HG03571 (cell line): ENCODE results near the gene SPATA31D1.
"Not testable (repeated sequence)": the region's sequence is repeated elsewhere in the genome, so short reads cannot be mapped to it uniquely, and the experiment has no call there.

Experiments
- ATAC-seq: cut with Tn5 transposase; IDR thresholded peaks from one replicate; pipeline ENCODE4 v1.9.1; 2021; ENCODE audit not compliant: unreplicated experiment

SPATA31D1 gene

GRCh38 chr9:81988472-81988871 is at the start of gene SPATA31D1:
TSS of gene SPATA31D1 (plus strand) at chr9:81988772. CDS start at chr9:81988819, 47 bp downstream.
- ATAC-seq: not testable (repeated sequence)

GRCh38 chr9:81943393-81943792 is 45.2 kb upstream of the SPATA31D1 start, which contains the start of gene SPATA31D3:
TSS of gene SPATA31D3 (plus strand) at chr9:81943500. CDS start at chr9:81943586, 86 bp downstream.
- ATAC-seq: not testable (repeated sequence)

GRCh38 chr9:81948650-81949049 is 39.9 kb upstream of the SPATA31D1 start:
- ATAC-seq: not testable (repeated sequence)

DNA sequence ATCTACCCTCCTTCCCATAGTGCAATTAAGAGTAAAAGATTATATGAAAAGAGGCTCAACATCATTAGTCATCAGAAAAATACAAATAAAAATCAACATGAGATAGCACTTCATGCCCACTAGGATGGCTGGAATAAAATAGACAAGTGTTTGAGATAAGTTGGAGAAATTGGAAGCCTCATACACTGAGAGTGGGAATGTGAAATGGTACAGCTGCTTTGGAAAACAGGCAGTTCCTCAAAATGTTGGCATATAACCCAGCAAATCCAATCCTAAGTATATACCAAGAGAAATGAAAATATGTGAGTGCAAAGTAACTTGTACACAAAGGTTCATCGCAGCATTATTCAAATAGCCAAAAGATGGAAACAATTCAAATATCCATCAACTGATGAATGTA is 35.5 kb upstream of the SPATA31D1 start:
- no peak for ATAC-seq

DNA sequence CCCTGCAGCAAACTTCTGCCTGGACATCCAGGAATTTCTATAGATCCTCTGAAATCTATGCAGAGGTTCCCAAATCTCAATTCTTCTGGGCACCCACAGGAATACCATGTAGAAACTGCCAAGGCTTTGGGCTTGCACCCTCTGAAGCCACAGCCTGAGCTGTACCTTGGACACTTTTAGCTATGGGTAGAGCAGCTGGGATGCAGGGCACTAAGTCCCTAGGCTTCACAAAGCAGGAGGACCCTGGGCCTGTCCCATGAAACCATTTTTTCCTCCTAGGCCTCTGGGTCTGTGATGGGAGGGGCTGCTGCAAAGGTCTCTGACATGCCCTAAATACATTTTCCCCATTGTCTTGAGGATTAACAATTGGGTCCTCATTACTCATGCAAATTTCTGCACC is 32.9 kb upstream of the SPATA31D1 start:
- no peak for ATAC-seq

DNA sequence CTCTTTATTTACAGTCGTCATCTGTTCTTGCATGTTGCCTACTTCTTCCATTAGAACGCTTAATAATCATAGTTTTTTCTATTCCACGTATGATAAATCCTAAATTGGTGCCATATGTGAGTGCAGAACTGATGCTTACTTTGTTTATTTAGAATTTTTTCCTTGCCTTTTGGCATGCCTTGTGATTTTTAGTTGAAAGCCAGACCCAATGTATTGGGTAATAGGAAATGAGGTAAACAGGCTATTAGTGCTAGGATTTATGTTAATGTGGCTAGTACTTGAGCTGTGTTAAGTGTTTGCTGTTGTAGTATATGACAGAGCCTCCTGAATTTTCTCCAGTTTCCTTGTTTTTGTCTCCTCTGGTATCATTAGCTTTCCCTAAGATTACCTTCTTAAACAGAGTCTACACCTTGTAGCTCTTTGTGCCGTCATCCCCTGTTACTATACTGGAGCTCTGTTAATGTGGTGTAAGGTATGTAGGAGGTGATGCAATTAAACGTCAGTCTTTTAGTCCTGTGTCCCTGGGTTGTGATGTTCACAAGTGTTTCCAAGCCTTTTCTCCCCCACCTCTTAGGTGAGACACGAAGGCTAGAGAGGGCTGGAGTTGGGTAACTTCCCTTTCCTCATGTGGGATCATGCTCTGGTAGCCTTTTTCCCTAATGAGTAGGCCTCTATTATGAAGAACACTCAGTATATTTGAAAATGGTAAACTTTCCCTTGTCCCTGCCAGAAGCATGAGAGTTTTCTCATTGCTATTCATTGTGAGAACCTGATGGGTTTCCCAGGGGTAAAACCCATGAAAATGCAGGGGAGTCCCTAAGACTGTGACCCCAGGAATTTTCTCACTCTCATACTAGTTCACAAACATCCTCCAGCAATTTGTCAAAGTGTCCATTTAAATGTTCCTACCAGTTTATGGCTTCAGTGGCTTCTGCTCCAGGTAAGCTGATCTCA is 24.1 kb upstream of the SPATA31D1 start:
- ATAC-seq: no peak

- no peak for ATAC-seq
Measured at GRCh38 chr9:81968026-81968425, 20.5 kb upstream of the SPATA31D1 start.

GRCh38 chr9:81969971-81970370 is 18.6 kb upstream of the SPATA31D1 start:
- no peak for ATAC-seq

DNA sequence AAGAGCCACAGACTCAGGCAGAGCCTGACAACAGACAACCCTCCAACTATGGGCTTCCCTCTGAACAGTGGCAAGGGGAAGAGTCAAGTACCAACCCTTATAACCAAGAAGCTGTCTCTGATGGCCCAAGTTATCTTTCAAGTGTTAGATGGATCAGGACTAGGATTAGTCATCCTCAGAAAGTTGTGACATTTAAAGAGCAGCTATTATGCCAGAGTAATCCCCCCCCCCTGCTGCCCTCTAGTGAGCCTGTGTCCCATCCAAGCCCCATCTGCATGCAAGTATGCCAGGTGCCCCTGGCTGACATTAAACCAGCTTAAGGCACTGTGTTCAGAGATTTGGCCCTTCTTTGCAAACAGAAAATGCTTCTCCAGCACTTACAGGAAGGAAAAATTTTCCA is 16.8 kb upstream of the SPATA31D1 start:
- ATAC-seq: no peak

- ATAC-seq: no peak
Measured at GRCh38 chr9:81974764-81975163, 13.8 kb upstream of the SPATA31D1 start.

DNA sequence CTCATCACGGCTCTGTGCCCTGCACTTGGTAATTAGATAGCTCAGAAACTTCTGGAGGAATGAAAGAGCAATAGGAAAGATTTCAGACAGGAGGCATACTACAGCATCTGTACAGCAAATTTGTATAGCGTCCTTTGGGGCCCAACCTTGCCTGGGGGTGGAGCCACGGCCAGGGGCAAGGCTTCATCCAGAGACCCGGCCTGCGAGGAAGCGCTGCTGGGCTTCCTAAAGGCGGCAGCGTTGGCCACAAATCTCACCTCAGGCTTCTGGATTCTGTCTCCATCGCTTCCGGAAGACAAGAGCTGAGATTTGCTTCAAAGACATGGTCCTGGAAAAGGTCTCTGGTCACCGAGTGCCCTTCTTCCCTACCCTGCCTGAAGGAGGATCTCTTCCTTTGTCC is 12.2 kb upstream of the SPATA31D1 start:
- ATAC-seq: no peak

GRCh38 chr9:81979196-81979595 is 9.4 kb upstream of the SPATA31D1 start:
- ATAC-seq: no peak

- no peak for ATAC-seq
Measured at GRCh38 chr9:81980568-81980967, 8.0 kb upstream of the SPATA31D1 start.

DNA sequence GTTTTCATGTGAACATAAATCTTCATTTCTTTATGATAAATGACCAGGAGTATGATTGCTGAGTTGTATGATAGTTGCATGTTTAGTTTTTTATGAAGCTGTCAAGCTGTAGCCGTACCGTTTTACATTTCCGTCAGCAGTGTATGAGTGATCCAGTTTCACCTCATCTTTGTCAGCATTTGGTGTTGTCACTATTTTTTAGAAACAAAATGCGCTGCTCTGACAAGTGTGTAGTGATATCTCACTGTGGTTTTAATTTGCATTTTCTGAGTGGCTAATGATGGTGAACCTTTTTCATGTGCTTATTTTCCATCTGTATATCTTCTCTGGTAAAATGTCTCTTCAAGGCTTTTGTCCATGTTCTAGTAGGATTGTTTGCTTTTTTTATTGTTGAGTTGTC is 6.7 kb upstream of the SPATA31D1 start:
- ATAC-seq: no peak

GRCh38 chr9:81984928-81985327 is 3.6 kb upstream of the SPATA31D1 start:
- ATAC-seq: no peak

DNA sequence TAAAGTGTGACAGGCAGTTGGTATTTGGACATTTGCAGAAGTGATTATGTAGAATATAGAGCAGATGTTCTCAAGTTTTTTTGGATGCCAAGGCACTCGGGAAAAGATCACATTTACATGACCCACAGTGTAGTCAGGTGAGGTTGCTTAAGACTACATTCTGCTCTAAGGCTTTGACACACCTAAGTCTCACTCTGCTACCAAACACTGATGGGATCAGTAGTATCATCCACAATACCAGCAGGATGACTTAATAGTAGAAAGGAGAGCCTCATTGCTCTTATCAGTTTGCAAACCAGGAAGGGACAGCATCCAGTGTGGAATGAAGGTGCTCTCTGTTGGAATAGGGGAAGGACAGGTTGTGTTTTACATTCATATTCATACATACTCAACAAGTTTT is 2.5 kb upstream of the SPATA31D1 start:
- no peak for ATAC-seq

DNA sequence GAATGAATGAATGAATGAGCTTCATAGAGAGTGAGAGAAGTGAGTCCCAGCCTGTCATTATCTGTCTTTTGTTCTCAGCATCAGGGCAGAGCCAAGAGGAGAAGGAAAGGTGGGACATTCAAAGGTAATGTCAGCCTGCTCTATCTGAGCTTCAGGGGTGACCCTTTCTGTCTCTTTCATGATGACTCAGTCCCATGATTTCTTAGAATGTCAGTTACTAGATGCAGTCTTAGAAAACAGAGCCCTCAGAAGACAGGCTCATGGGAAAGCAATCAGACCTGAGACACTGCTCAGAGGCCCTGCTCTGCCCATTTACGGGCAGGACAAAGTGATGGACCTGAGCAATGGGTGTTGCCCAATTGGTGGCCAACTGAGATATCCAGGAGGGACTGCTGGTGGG is 1.1 kb downstream of the SPATA31D1 start:
- ATAC-seq: no peak

GRCh38 chr9:81993656-81994055 is 5.1 kb downstream of the SPATA31D1 start:
- no peak for ATAC-seq

DNA sequence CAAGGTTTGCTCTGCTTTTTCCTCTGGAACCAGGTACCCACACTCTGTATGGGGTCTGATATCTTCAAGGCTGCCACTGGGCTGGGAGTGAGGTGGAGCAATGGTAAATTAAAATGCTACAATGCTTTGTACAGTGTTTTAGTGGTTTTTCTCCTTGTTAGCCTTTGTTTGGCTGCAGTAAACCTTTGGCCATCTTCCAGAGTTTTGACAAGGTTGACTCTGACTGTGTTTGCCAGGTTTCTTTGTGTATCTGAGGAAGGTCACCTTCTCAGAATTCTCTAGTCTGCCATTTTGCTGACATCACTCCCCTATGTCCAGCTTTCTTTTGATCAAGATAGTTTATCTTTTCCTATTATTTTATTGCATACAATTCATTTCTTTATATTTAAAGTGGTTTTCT is 11.2 kb downstream of the SPATA31D1 start:
- no peak for ATAC-seq

DNA sequence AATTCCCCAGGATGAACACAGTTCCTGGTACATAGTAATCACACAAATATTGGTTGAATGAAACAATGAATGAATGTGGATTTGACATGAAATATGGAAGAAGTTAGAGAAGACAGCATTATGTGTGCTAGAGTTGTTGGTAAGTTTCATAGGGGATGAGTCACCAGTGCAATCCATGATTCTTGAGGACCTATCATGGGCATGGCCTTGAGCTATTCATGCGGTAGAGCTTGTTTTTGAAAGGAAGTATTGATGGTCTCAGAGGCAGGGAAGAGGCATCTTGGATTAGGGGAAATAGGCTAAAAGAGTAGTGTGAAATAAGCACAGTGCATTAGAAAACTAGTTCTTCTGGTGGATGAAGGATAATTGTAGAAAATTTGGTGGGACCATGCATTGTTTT is 22.1 kb downstream of the SPATA31D1 start:
- no peak for ATAC-seq

GRCh38 chr9:82011133-82011532 is 22.6 kb downstream of the SPATA31D1 start:
- no peak for ATAC-seq

DNA sequence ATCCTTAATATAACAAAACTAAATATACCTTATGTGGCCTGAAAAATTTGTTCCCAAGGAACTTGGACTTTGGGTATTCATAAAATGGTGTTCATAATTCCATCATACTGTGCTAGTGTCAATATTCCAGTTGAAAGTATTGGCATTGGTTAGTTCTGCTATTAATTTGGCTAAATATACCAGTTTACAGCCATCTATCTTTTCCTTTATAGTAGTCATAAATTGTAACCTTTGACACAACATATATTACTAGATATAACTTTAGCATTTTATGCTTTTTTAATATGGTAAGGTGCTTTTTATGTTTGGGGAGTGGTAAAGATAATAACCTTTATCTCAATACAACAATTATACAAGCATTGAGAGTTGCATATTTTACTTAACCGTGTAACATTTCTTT is 23.7 kb downstream of the SPATA31D1 start:
- no peak for ATAC-seq

DNA sequence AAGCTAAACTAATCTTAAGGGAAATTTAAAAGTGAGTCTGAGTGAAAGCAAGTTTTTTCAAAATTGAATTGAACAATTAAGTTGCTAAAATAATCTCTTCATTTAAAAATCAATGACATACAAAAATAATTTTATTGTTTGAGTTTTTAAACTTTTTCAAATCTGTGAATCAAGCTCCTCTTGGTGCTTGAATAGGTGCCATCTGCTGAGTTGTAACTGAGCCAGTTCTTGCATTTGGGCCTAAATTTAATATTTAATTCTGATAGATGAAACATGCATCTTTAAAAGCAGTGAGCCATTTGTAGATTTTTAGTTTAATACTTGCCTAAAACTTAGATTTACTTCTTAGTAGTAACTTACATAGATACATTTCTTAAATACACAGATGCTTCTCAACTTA is 31.8 kb downstream of the SPATA31D1 start:
- no peak for ATAC-seq
